Activated T-cell treated with anti-CD3 and anti-CD28 coated beads for 24 hours (primary cell): ENCODE measurements around the gene ZNF618.

Experiments
- DNase-seq: peaks from one replicate; pipeline ENCODE4 v3.0.0-alpha.2; 2020; ENCODE audit warnings: low read depth

Gene ZNF618

GRCh38 chr9:114001410-114001685 lies 125.2 kb downstream of the ZNF618 start:
- DNase-seq = no peak

GRCh38 chr9:114001794-114002261 lies 125.7 kb downstream of the ZNF618 start:
- no peak for DNase-seq

- no peak for DNase-seq
Measured at GRCh38 chr9:114002271-114002985, 126.3 kb downstream of the ZNF618 start.

- DNase-seq = no peak
Measured at GRCh38 chr9:114002986-114003350, 126.9 kb downstream of the ZNF618 start.

- no peak for DNase-seq
Measured at GRCh38 chr9:114003351-114003750, 127.2 kb downstream of the ZNF618 start.

- no peak for DNase-seq
Measured at GRCh38 chr9:114003758-114004157, 127.6 kb downstream of the ZNF618 start.

- DNase-seq = no peak
Measured at GRCh38 chr9:114004221-114004716, 128.2 kb downstream of the ZNF618 start.

GRCh38 chr9:114005371-114006154 lies 129.5 kb downstream of the ZNF618 start:
- DNase-seq = no peak

- DNase-seq = no peak
Measured at GRCh38 chr9:114006155-114006550, 130.0 kb downstream of the ZNF618 start.

- no peak for DNase-seq
Measured at GRCh38 chr9:114006931-114007691, 131.0 kb downstream of the ZNF618 start.

GRCh38 chr9:114007991-114008666 lies 132.0 kb downstream of the ZNF618 start:
- no peak for DNase-seq

GRCh38 chr9:114008667-114009410 lies 132.7 kb downstream of the ZNF618 start:
- no peak for DNase-seq

GRCh38 chr9:114011313-114011712 lies 135.2 kb downstream of the ZNF618 start:
- DNase-seq = no peak

GRCh38 chr9:114012126-114012525 lies 136.0 kb downstream of the ZNF618 start:
- no peak for DNase-seq

- DNase-seq = no peak
Measured at GRCh38 chr9:114014044-114014443, 137.9 kb downstream of the ZNF618 start.

GRCh38 chr9:114015607-114016006 lies 139.5 kb downstream of the ZNF618 start:
- DNase-seq = no peak

GRCh38 chr9:114016101-114016500 lies 140.0 kb downstream of the ZNF618 start:
- DNase-seq = no peak

GRCh38 chr9:114016629-114017423 lies 140.7 kb downstream of the ZNF618 start:
- no peak for DNase-seq

- DNase-seq = no peak
Measured at GRCh38 chr9:114017741-114018715, 141.9 kb downstream of the ZNF618 start.
